Endothelial cell of umbilical vein (primary cell): ENCODE data around the gene CALR3. TPM values are rescaled to one million over a fixed set of nuclear protein-coding genes. Genes with fewer than 3 reads are reported as not detected.

Experiments
- BruUV-seq: library from RNA; stranded (reverse); fragments of 400-500 nt; replicated peaks from 2 replicates; lab custom pipeline; 2021; lab: Mats Ljungman, UMichigan
- CTCF ChIA-PET: fragments of 300-600, 350-600 bp; sonication (Branson Sonifier 250); formaldehyde crosslinking; loops from one replicate; lab custom pipeline; 2021; ENCODE audit warnings: antibody characterized with exemption, inconsistent platforms; lab: Charles Lee
- POLR2A ChIA-PET: fragments of 300-600, 350-600 bp; sonication (Branson Sonifier 250); formaldehyde crosslinking; loops from one replicate; lab custom pipeline; 2021; ENCODE audit warnings: antibody characterized with exemption, inconsistent platforms; lab: Charles Lee
- DNase-seq: peaks from one replicate; pipeline ENCODE4 v3.0.0-alpha.2; 2011; ENCODE audit warnings: low read depth, low spot score
- FAIRE-seq: peaks from 2 replicates; lab custom pipeline; 2011; peaks lifted over from hg19 to GRCh38; lab: Jason Lieb, UNC
- H2AFZ ChIP-seq: 2 replicates; pipeline ENCODE4 v1.6.0; 2012; ENCODE audit warnings: low read depth, low read length, control low read depth, inconsistent platforms
- H3K27ac ChIP-seq: 2 replicates; pipeline ENCODE4 v1.5.1; 2011; ENCODE audit warnings: low read depth, mild to moderate bottlenecking, control low read depth, low read length, moderate library complexity; ENCODE audit not compliant: insufficient read depth
- H3K27me3 ChIP-seq, 2 experiments: 2 replicates each; pipeline versions ENCODE4 v1.6.0 to v1.6.1; 2011; ENCODE audit warnings: low read length in 2 of 2, mixed read lengths in 1 of 2; ENCODE audit not compliant: control insufficient read depth in 2 of 2, insufficient read depth in 2 of 2
- H3K36me3 ChIP-seq, 2 experiments: 2 replicates in 1 of 2; 3 replicates in 1 of 2; pipeline ENCODE4 v1.5.1; 2011; ENCODE audit warnings: low read length in 2 of 2, mild to moderate bottlenecking in 1 of 2, moderate library complexity in 1 of 2; ENCODE audit not compliant: control insufficient read depth in 2 of 2, insufficient read depth in 2 of 2; ENCODE audit errors: extremely low read depth in 1 of 2
- H3K4me1 ChIP-seq: 3 replicates; pipeline ENCODE4 v1.5.1; 2011; ENCODE audit warnings: mild to moderate bottlenecking, low read length; ENCODE audit not compliant: control insufficient read depth, insufficient read depth; ENCODE audit errors: extremely low read depth
- H3K4me2 ChIP-seq: 2 replicates; pipeline ENCODE4 v1.6.1; 2011; ENCODE audit warnings: low read length, control low read depth, mixed read lengths; ENCODE audit not compliant: insufficient read depth
- H3K4me3 ChIP-seq, 3 experiments: fragments of 200-600 bp in 1 of 3; sonication (generic), shearing (Covaris generic) in 1 of 3; replicated peaks in 1 of 3; 2 replicates each; pipeline ENCODE4 v1.5.1; 2011 to 2016; ENCODE audit warnings: control low read depth in 3 of 3, low read length in 3 of 3, mild to moderate bottlenecking in 2 of 3, inconsistent platforms in 1 of 3, low read depth in 1 of 3, moderate library complexity in 1 of 3; ENCODE audit not compliant: insufficient read depth in 1 of 3
- H3K79me2 ChIP-seq: 2 replicates; pipeline ENCODE4 v1.6.0; 2012; ENCODE audit warnings: low read length, inconsistent platforms; ENCODE audit not compliant: control insufficient read depth, insufficient read depth
- H3K9ac ChIP-seq: replicated peaks from 2 replicates; pipeline ENCODE3; 2011; ENCODE audit warnings: low read length, control low read depth; ENCODE audit not compliant: insufficient read depth; ENCODE audit errors: extremely low read depth
- H3K9me1 ChIP-seq: replicated peaks from 3 replicates; pipeline ENCODE4 v1.6.0; 2011; ENCODE audit warnings: mild to moderate bottlenecking, low read length; ENCODE audit not compliant: control insufficient read depth, insufficient read depth; ENCODE audit errors: extremely low read depth
- H3K9me3 ChIP-seq: replicated peaks from 2 replicates; pipeline ENCODE4 v1.5.1; 2012; ENCODE audit warnings: low read length, inconsistent platforms; ENCODE audit not compliant: control insufficient read depth, insufficient read depth
- H4K20me1 ChIP-seq: replicated peaks from 2 replicates; pipeline ENCODE3; 2011; ENCODE audit warnings: mild to moderate bottlenecking, low read length; ENCODE audit not compliant: control insufficient read depth, insufficient read depth; ENCODE audit errors: extremely low read depth
- CTCF ChIP-seq, 2 donors: IDR thresholded peaks; 1 replicate in 1 of 2; 2 replicates in 1 of 2; pipeline ENCODE4 v1.5.1; 2011; ENCODE audit warnings: low read length in 2 of 2, mild to moderate bottlenecking in 2 of 2, moderate library complexity in 2 of 2, control low read depth in 1 of 2, inconsistent platforms in 1 of 2, low read depth in 1 of 2; ENCODE audit not compliant: insufficient read depth in 1 of 2; ENCODE audit errors: extremely low read depth in 1 of 2
- EZH2 ChIP-seq: IDR thresholded peaks from 2 replicates; pipeline ENCODE4 v1.6.1; 2012; ENCODE audit warnings: borderline replicate concordance, low read depth, mild to moderate bottlenecking, moderate library complexity, low read length, inconsistent platforms; ENCODE audit not compliant: severe bottlenecking
- FOS ChIP-seq: IDR thresholded peaks from 2 replicates; pipeline ENCODE4 v1.6.1; 2011; ENCODE audit warnings: mild to moderate bottlenecking, low read length, moderate library complexity, borderline replicate concordance; ENCODE audit not compliant: insufficient read depth
- JUN ChIP-seq: IDR thresholded peaks from 2 replicates; pipeline ENCODE4 v1.6.1; 2011; ENCODE audit warnings: borderline replicate concordance, low read depth; ENCODE audit not compliant: insufficient read length, insufficient read depth
- MAX ChIP-seq: IDR thresholded peaks from 2 replicates; pipeline ENCODE4 v1.6.1; 2011; ENCODE audit not compliant: insufficient read depth, insufficient read length
- MYC ChIP-seq: IDR thresholded peaks from one replicate; pipeline ENCODE4 v1.6.1; 2011; ENCODE audit warnings: mild to moderate bottlenecking, low read depth, low read length
- POLR2A ChIP-seq: IDR thresholded peaks from 2 replicates; pipeline ENCODE4 v1.6.1; 2012; ENCODE audit warnings: low read depth, mild to moderate bottlenecking, control low read depth, low read length
- POLR2AphosphoS5 ChIP-seq: IDR thresholded peaks from 2 replicates; pipeline ENCODE4 v1.6.1; 2012; ENCODE audit warnings: low read depth, mild to moderate bottlenecking, control low read depth, low read length, moderate library complexity; ENCODE audit not compliant: insufficient read depth
- dilution Hi-C: fragments of 300-500 bp; cut with MboI; formaldehyde crosslinking; loops from one replicate; pipeline ENCODE4 v1.15.0; 2019; ENCODE audit warnings: low sequenced_read_pairs; ENCODE audit not compliant: extremely low pct_ligation_motif_present
- intact Hi-C: fragments of 100-400 bp; cut with micrococcal nuclease; formaldehyde crosslinking; loops from one replicate; pipeline ENCODE4 v1.10.0; 2022
- polyA plus RNA-seq, 4 experiments: library from polyadenylated mRNA; depleted of rRNA in 3 of 4; stranded (reverse) in 3 of 4; unstranded in 1 of 4; fragments of >200 nt; gene quantifications; 2 replicates each; pipeline versions ENCODE4 v1.2.1 to v1.2.3, GENCODE V29; 2011 to 2012; ENCODE audit warnings: missing spikeins in 1 of 4
- total RNA-seq: library from RNA; stranded (reverse); gene quantifications from 2 replicates; pipeline ENCODE4 v1.2.3, GENCODE V29; 2021

The CALR3 gene
- total and polyA plus RNA-seq, 2 donors (not counting 3 experiments of a cell fraction or from before 2014, with no cell fraction given), result not detected

DNA sequence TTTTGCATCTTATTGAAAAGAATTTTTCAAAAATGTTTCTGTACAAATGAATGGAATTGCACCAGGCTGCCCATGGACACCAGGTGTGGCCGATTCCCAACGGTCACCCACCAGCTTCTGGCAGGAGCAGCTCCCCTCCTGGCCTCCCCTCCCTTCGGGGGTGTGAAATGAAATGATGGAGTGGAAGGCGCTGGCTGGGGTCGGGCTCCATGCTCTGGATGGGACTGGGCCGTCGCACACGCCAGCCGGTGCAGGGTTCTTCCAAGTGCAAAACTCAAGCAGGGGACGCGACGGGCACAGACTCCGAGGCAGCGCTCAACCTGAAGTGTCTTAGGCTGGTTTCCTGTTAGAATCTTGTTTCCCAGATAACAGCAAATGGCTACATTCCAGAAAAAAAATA lies 22.1 kb upstream of the CALR3 start:
- BruUV-seq, result TSS peak; percentile 80

More for the DNA sequence above, 22.1 kb upstream of the CALR3 start:
- no peak overlapping the region for H3K4me2 ChIP-seq
- no peaks in the 10 kb centered on the region for H3K9me3 ChIP-seq
- DNase-seq, result no peak
- no peak overlapping the region for H3K9ac ChIP-seq
- no peak overlapping the region for H3K4me3 ChIP-seq
- H3K27ac ChIP-seq, result no peak overlapping the region
- ChIA-PET POLR2A (no interaction called here), CTCF (interaction anchor here (1.0 kb wide), 1 partner anchor 10 kb away, joined by 3 read pairs; no protein-coding TSS in a partner anchor)
- dilution Hi-C loops, result no loop called here
- TF ChIP-seq MAX, result no peak
- TF ChIP-seq CTCF (IDR thresholded peaks at IDR 0.05; ENCODE audit: extremely low read depth in 1 of 2, insufficient read depth in 1 of 2, low read depth in 1 of 2, low read length in 2 of 2), result no peak
- no peak for TF ChIP-seq EZH2
- TF ChIP-seq MYC, result no peak
- TF ChIP-seq JUN, result no peak
- TF ChIP-seq POLR2A, result no peak
- no peak for TF ChIP-seq FOS
- TF ChIP-seq POLR2AphosphoS5, result no peak
- H2AFZ ChIP-seq, result no peak overlapping the region
- no peaks in the 10 kb centered on the region for H3K4me1 ChIP-seq
- H4K20me1 ChIP-seq, result no peaks in the 10 kb centered on the region
- FAIRE-seq, result no peak
- no peaks in the 10 kb centered on the region for H3K9me1 ChIP-seq
- H3K36me3 ChIP-seq, result peaks cover 16 to 52% of the 10 kb centered on the region in 2 experiments
- H3K27me3 ChIP-seq, result no peaks in the 10 kb centered on the region
- H3K79me2 ChIP-seq, result no peaks in the 10 kb centered on the region
- intact Hi-C loops, result no loop called here
